GM12878 (cell line): Measurements from ENCODE around the gene NAALADL2. TPM values are rescaled to one million over a fixed set of nuclear protein-coding genes. Genes with fewer than 3 reads are reported as not detected.

Experiments
- ATF7 ChIP-seq: fragments of 450-650 bp; IDR thresholded peaks from 2 replicates; pipeline ENCODE4 v1.6.1; 2016; ENCODE audit warnings: low read depth, mild to moderate bottlenecking
- BRCA1 ChIP-seq: IDR thresholded peaks from 2 replicates; pipeline ENCODE4 v1.6.1; 2011; ENCODE audit warnings: low read depth, low read length, improper control_type of control experiment
- GABPA ChIP-seq: IDR thresholded peaks from 2 replicates; pipeline ENCODE4 v1.6.1; 2014; ENCODE audit warnings: antibody characterized with exemption, low read depth, mild to moderate bottlenecking, inconsistent platforms
- NFYB ChIP-seq: IDR thresholded peaks from 2 replicates; pipeline ENCODE4 v1.6.1; 2011; ENCODE audit warnings: low read depth, mild to moderate bottlenecking, low read length, improper control_type of control experiment, moderate library complexity; ENCODE audit not compliant: insufficient read depth
- NR2F1 ChIP-seq: fragments of 450-650 bp; conservative IDR thresholded peaks from 2 replicates; pipeline ENCODE4 v1.6.1; 2017; ENCODE audit warnings: mild to moderate bottlenecking
- PAX8 ChIP-seq: fragments of 450-650 bp; IDR thresholded peaks from 2 replicates; pipeline ENCODE4 v1.6.1; 2017; ENCODE audit warnings: mild to moderate bottlenecking, moderate library complexity
- RBBP5 ChIP-seq: fragments of 200-600 bp; sonication (generic); conservative IDR thresholded peaks from 2 replicates; pipeline ENCODE4 v1.6.1; 2016
- polyA plus RNA-seq, 11 experiments: library from polyadenylated mRNA; depleted of rRNA in 4 of 11; unstranded in 6 of 11; stranded (reverse) in 5 of 11; fragments of >200 nt; fragmentation: Nextera tagmentation in 4 of 11; fragmentation: Illumina TruSeq in 1 of 11; extraction: Ambion mirVana in 4 of 11; extraction: Trizol in 1 of 11; gene quantifications; 1 replicate in 1 of 11; 2 replicates in 10 of 11; pipeline versions ENCODE4 v1.2.1 to v1.2.3, GENCODE V29; 2011 to 2016; ENCODE audit warnings: inconsistent platforms in 2 of 11, missing spikeins in 2 of 11, low read depth in 1 of 11
- total RNA-seq, 4 experiments: library from RNA; depleted of rRNA in 3 of 4; stranded (reverse); fragments of >200 nt in 3 of 4; fragmentation: Illumina TruSeq in 1 of 4; extraction: Trizol in 1 of 4; gene quantifications; 2 replicates each; pipeline versions ENCODE4 v1.2.1 to v1.2.3, GENCODE V29; 2013 to 2021
- TF ChIP-seq, protein P1 (sequence below): fragments of 450-650 bp; IDR thresholded peaks from 2 replicates; pipeline ENCODE4 v1.6.1; 2016; ENCODE audit warnings: mild to moderate bottlenecking, moderate library complexity, borderline replicate concordance
- TF ChIP-seq, protein P2 (sequence below): IDR thresholded peaks from 2 replicates; pipeline ENCODE4 v1.6.1; 2012; ENCODE audit warnings: low read length, inconsistent platforms
- TF ChIP-seq, protein P3 (sequence below): fragments of 450-650 bp; IDR thresholded peaks from 2 replicates; pipeline ENCODE4 v1.6.1; 2017; ENCODE audit warnings: mild to moderate bottlenecking, low read depth, inconsistent platforms; ENCODE audit not compliant: poor library complexity, severe bottlenecking
- TF ChIP-seq, protein P4 (sequence below): fragments of 450-650 bp; IDR thresholded peaks from 2 replicates; pipeline ENCODE4 v1.6.1; 2017; ENCODE audit warnings: antibody characterized with exemption, mild to moderate bottlenecking, moderate library complexity

NAALADL2 gene
- total and polyA plus RNA-seq, 10 of the 15 experiments (the other 5 are each of a cell fraction or from before 2014, with no cell fraction given) = 0.06 to 10.8 (median 0.46) TPM

DNA sequence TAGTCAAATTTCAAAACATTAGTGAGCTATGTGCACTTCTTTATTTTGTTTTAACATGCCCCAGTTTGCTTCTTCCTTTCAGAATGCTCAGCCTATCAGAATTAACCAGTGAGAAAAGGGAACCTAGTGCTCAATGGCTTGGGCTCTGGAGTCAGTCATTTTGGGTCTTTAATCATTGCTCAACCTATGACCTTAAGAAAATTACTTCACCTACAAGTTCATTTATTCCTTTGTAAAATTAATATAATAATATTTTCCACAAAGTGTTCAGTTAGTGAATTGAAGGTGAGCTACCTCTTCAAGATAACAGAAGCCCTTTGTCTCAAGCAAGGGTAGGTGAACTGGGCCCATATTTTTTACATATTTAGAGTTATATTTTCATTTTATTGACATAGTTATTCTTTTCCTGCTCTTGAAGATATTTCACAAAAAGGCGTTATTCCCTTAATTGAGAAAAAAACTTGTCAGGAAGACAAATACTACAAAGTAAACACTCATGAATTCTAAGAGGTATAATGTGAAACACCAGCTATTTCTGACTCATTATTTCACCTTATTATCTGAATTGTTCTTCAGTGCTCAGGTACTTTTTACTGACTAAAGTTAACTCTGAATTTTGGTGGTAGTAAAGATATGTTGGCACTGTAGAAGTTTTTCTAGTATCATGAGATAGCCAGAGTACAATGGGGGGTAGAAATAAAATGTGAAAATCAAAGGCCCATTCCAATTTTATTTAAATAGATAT lies 415.5 kb downstream of the NAALADL2 start (continued):
- TF ChIP-seq, protein P1, sequence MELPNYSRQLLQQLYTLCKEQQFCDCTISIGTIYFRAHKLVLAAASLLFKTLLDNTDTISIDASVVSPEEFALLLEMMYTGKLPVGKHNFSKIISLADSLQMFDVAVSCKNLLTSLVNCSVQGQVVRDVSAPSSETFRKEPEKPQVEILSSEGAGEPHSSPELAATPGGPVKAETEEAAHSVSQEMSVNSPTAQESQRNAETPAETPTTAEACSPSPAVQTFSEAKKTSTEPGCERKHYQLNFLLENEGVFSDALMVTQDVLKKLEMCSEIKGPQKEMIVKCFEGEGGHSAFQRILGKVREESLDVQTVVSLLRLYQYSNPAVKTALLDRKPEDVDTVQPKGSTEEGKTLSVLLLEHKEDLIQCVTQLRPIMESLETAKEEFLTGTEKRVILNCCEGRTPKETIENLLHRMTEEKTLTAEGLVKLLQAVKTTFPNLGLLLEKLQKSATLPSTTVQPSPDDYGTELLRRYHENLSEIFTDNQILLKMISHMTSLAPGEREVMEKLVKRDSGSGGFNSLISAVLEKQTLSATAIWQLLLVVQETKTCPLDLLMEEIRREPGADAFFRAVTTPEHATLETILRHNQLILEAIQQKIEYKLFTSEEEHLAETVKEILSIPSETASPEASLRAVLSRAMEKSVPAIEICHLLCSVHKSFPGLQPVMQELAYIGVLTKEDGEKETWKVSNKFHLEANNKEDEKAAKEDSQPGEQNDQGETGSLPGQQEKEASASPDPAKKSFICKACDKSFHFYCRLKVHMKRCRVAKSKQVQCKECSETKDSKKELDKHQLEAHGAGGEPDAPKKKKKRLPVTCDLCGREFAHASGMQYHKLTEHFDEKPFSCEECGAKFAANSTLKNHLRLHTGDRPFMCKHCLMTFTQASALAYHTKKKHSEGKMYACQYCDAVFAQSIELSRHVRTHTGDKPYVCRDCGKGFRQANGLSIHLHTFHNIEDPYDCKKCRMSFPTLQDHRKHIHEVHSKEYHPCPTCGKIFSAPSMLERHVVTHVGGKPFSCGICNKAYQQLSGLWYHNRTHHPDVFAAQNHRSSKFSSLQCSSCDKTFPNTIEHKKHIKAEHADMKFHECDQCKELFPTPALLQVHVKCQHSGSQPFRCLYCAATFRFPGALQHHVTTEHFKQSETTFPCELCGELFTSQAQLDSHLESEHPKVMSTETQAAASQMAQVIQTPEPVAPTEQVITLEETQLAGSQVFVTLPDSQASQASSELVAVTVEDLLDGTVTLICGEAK = 0 out of 2 replicates have a peak, but pooled peaks have one; percentile 17
- TF ChIP-seq PAX8 (peak; percentile 76; the same call in 1 of the 2 replicates), NFYB (no peak), GABPA (no peak), BRCA1 (no peak), RBBP5 (no peak), ATF7 (0 out of 2 replicates have a peak, but pooled peaks have one; percentile 23), NR2F1 (peak; percentile 75)
- TF ChIP-seq, protein P2, sequence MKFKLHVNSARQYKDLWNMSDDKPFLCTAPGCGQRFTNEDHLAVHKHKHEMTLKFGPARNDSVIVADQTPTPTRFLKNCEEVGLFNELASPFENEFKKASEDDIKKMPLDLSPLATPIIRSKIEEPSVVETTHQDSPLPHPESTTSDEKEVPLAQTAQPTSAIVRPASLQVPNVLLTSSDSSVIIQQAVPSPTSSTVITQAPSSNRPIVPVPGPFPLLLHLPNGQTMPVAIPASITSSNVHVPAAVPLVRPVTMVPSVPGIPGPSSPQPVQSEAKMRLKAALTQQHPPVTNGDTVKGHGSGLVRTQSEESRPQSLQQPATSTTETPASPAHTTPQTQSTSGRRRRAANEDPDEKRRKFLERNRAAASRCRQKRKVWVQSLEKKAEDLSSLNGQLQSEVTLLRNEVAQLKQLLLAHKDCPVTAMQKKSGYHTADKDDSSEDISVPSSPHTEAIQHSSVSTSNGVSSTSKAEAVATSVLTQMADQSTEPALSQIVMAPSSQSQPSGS = no peak; the same call in 1 of the 2 replicates
- TF ChIP-seq, protein P3, sequence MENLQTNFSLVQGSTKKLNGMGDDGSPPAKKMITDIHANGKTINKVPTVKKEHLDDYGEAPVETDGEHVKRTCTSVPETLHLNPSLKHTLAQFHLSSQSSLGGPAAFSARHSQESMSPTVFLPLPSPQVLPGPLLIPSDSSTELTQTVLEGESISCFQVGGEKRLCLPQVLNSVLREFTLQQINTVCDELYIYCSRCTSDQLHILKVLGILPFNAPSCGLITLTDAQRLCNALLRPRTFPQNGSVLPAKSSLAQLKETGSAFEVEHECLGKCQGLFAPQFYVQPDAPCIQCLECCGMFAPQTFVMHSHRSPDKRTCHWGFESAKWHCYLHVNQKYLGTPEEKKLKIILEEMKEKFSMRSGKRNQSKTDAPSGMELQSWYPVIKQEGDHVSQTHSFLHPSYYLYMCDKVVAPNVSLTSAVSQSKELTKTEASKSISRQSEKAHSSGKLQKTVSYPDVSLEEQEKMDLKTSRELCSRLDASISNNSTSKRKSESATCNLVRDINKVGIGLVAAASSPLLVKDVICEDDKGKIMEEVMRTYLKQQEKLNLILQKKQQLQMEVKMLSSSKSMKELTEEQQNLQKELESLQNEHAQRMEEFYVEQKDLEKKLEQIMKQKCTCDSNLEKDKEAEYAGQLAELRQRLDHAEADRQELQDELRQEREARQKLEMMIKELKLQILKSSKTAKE = no peak
- TF ChIP-seq, protein P4, sequence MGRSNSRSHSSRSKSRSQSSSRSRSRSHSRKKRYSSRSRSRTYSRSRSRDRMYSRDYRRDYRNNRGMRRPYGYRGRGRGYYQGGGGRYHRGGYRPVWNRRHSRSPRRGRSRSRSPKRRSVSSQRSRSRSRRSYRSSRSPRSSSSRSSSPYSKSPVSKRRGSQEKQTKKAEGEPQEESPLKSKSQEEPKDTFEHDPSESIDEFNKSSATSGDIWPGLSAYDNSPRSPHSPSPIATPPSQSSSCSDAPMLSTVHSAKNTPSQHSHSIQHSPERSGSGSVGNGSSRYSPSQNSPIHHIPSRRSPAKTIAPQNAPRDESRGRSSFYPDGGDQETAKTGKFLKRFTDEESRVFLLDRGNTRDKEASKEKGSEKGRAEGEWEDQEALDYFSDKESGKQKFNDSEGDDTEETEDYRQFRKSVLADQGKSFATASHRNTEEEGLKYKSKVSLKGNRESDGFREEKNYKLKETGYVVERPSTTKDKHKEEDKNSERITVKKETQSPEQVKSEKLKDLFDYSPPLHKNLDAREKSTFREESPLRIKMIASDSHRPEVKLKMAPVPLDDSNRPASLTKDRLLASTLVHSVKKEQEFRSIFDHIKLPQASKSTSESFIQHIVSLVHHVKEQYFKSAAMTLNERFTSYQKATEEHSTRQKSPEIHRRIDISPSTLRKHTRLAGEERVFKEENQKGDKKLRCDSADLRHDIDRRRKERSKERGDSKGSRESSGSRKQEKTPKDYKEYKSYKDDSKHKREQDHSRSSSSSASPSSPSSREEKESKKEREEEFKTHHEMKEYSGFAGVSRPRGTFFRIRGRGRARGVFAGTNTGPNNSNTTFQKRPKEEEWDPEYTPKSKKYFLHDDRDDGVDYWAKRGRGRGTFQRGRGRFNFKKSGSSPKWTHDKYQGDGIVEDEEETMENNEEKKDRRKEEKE = no peak
- TF ChIP-seq, all 136 proteins: peak for 8
